ENCODE measurements around the gene LAGE3. TPM values are rescaled to one million over a fixed set of nuclear protein-coding genes. Genes with fewer than 3 reads are reported as not detected.

The LAGE3 gene
- total and polyA plus RNA-seq, 2 of the 8 experiments (the other 6 are each of a cell fraction or from before 2014, with no cell fraction given) = 44.5 to 102 TPM

- H2BK12ac ChIP-seq (ENCODE audit: low read depth, low read length) = no peak overlapping the region
- no peak overlapping the region for H2BK15ac ChIP-seq (ENCODE audit: low read length)
- no peak overlapping the region for H4K5ac ChIP-seq (ENCODE audit: insufficient read length, low read depth, low read length)
- H3K4me2 ChIP-seq (ENCODE audit: insufficient read depth in 1 of 2, low read depth in 2 of 2, low read length in 2 of 2) = no peak overlapping the region
- H4K8ac ChIP-seq (ENCODE audit: extremely low read depth, insufficient read depth, low read length) = no peak overlapping the region
- H2BK20ac ChIP-seq (ENCODE audit: low read length) = no peak overlapping the region
- no peaks in the 10 kb centered on the region for H3K79me2 ChIP-seq (ENCODE audit: control insufficient read depth in 1 of 2, insufficient read depth in 2 of 2, low read length in 2 of 2)
- H3K56ac ChIP-seq (replicated peaks; ENCODE audit: insufficient read length, low read depth, low read length) = no peak overlapping the region
- H2AFZ ChIP-seq (ENCODE audit: low read length) = no peak overlapping the region
- no peaks in the 10 kb centered on the region for H3K9me3 ChIP-seq (ENCODE audit: insufficient read depth in 2 of 2, low read depth in 1 of 2, low read length in 1 of 2)
- no peak overlapping the region for H2AK5ac ChIP-seq (ENCODE audit: low read depth, low read length)
- no peak overlapping the region for H2BK5ac ChIP-seq (ENCODE audit: low read depth, low read length)
- no peaks in the 10 kb centered on the region for H3K4me1 ChIP-seq (replicated peaks in 1 of 4; ENCODE audit: control insufficient read depth in 3 of 4, insufficient read depth in 4 of 4, low read length in 3 of 4)
- no peaks in the 10 kb centered on the region for H3K23me2 ChIP-seq (ENCODE audit: low read depth, low read length)
- H2BK120ac ChIP-seq (replicated peaks; ENCODE audit: low read depth, low read length) = no peak overlapping the region
- FAIRE-seq = no peak
- H4K20me1 ChIP-seq (replicated peaks in 1 of 2; ENCODE audit: control insufficient read depth in 1 of 2, insufficient read depth in 2 of 2, low read length in 2 of 2) = no peaks in the 10 kb centered on the region
- no peak overlapping the region for H3K4me3 ChIP-seq (ENCODE audit: extremely low read depth in 1 of 4, insufficient read depth in 2 of 4, low read depth in 3 of 4, low read length in 4 of 4)
- H4K91ac ChIP-seq (replicated peaks; ENCODE audit: insufficient read length, low read length) = no peak overlapping the region
- H3K79me1 ChIP-seq (ENCODE audit: low read depth, low read length) = no peaks in the 10 kb centered on the region
- no peaks in the 10 kb centered on the region; a peak in 1 of 8 replicates for H3K36me3 ChIP-seq (ENCODE audit: control insufficient read depth in 2 of 4, insufficient read depth in 4 of 4, low read length in 3 of 4)
- H3K9ac ChIP-seq (replicated peaks in 1 of 4; ENCODE audit: extremely low read depth in 1 of 4, low read depth in 3 of 4, low read length in 3 of 4) = no peak overlapping the region
- ChIA-PET CTCF (ENCODE audit: partially characterized antibody) (interaction anchor here (0.9 kb wide), 1 partner anchor 18 kb away, joined by 3 read pairs; no protein-coding TSS in a partner anchor), POLR2A (ENCODE audit: partially characterized antibody) (no interaction called here)
- WGBS, 2 experiments (ENCODE audit: extremely low coverage in 1 of 2, insufficient coverage in 1 of 2, insufficient read length in 1 of 2, insufficient replicate concordance in 2 of 2, low coverage in 1 of 2, low lambda C conversion rate in 2 of 2, missing lambda C conversion rate in 1 of 2) = 80% methylated on average over 2 of the region's 13 CpGs; no CpG with 5 or more reads in 1 of the 2 experiments
- H3K4ac ChIP-seq (replicated peaks; ENCODE audit: insufficient read length, low read depth, low read length) = no peak overlapping the region
- no peak overlapping the region for H3K23ac ChIP-seq (ENCODE audit: insufficient read length)
- H3K14ac ChIP-seq (ENCODE audit: insufficient read length) = no peak overlapping the region
- H3K27ac ChIP-seq (ENCODE audit: low read depth, low read length) = no peak overlapping the region
- no peaks in the 10 kb centered on the region for H3K27me3 ChIP-seq (replicated peaks in 1 of 4; ENCODE audit: control insufficient read depth in 3 of 4, extremely low read depth in 1 of 4, insufficient read depth in 3 of 4, low read length in 3 of 4)
- no peak for DNase-seq (ENCODE audit: low read depth in 1 of 2, low spot score in 2 of 2)
- TF ChIP-seq EZH2 (IDR thresholded peaks at IDR 0.05; ENCODE audit: low read depth, low read length, severe bottlenecking) (no peak), E2F6 (IDR thresholded peaks at IDR 0.05) (no peak)
- H3K18ac ChIP-seq (ENCODE audit: extremely low read depth, low read length) = no peak overlapping the region
Observed at GRCh38 chrX:154508384-154508745, 29.3 kb upstream of the LAGE3 start.
